ENCODE results near the gene MAGI2. TPM values are rescaled to one million over a fixed set of nuclear protein-coding genes. Genes with fewer than 3 reads are reported as not detected.
A peak's percentile ranks its signal among the peaks of the same experiment; 100 is the strongest.

Gene MAGI2
- polyA plus RNA-seq, 1 experiment: 0.81 TPM

DNA sequence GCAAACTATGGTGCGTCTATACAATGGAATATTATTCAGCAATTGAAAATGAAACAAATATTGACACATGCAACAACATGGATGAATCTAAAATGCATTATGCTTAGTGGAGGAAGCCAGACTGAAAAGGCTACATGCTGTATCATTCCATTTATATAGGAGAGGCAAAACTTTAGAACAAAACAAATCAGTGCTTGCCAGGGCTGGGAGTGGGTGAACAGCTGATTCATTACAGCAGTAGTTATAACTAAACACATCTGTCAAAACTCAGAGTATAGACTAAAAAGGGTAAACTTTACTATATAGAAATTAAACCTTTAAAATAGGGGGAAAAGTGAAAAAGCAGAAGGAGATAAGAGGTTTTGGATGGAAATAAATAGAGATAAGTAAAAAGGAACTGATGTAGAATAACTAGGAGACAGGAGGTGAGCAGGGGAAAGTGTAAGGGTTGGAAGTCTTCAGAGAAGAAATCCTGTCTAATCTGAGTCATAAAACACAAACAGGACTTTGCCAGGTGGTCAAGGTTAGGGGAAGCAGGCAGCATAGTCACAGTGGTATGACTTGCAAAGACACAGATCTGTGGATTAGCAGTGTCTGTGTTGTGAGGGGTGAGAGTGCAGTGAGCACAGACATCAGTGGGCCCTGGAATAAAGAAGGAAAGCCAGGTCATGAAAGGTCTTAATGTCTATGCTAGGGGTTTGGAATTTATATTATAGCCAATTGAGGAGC, 1305.1 kb downstream of the MAGI2 start:
- H3K27me3 ChIP-seq (ENCODE audit: control insufficient read depth, insufficient read depth, low read length): no peaks in the 10 kb centered on the region
- no peak for DNase-seq (ENCODE audit: low read depth)
- TF ChIP-seq, protein P1, sequence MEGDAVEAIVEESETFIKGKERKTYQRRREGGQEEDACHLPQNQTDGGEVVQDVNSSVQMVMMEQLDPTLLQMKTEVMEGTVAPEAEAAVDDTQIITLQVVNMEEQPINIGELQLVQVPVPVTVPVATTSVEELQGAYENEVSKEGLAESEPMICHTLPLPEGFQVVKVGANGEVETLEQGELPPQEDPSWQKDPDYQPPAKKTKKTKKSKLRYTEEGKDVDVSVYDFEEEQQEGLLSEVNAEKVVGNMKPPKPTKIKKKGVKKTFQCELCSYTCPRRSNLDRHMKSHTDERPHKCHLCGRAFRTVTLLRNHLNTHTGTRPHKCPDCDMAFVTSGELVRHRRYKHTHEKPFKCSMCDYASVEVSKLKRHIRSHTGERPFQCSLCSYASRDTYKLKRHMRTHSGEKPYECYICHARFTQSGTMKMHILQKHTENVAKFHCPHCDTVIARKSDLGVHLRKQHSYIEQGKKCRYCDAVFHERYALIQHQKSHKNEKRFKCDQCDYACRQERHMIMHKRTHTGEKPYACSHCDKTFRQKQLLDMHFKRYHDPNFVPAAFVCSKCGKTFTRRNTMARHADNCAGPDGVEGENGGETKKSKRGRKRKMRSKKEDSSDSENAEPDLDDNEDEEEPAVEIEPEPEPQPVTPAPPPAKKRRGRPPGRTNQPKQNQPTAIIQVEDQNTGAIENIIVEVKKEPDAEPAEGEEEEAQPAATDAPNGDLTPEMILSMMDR (IDR thresholded peaks at IDR 0.05; ENCODE audit: insufficient read depth, low read depth, low read length): no peak
- POLR2A ChIA-PET: no interaction called here
- H3K36me3 ChIP-seq (ENCODE audit: control insufficient read depth, insufficient read depth, low read length): no peaks in the 10 kb centered on the region
- no peak overlapping the region for H3K4me3 ChIP-seq (ENCODE audit: low read depth, low read length)
- CTCF ChIA-PET: interaction anchor here (1.5 kb wide), 1 partner anchor 53 kb away, joined by 3 read pairs; no protein-coding TSS in a partner anchor

DNA sequence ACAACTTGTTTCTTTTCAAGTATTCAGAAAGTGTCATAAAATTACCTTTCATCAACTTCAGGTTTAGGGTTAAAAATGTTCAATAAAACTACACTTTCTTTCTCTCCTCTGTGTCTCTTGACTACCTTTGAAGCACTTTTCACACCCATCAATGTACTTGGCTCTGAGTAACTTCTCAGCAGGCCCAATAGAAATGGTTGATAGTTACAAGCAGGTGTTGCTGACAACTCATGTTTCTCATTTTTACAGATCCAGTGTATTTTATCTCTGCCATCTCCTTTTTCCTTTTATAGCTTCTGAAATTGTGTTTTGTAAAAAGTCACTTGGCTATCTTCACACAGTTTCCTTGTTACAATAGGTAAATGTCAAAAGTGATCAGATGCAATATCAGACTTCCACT, 1306.9 kb downstream of the MAGI2 start:
- POLR2A ChIA-PET: no interaction called here
- Histone ChIP-seq H3K36me3 (ENCODE audit: control insufficient read depth, insufficient read depth, low read length) (no peaks in the 10 kb centered on the region), H3K4me3 (ENCODE audit: low read depth, low read length) (no peak overlapping the region), H3K27me3 (ENCODE audit: control insufficient read depth, insufficient read depth, low read length) (no peaks in the 10 kb centered on the region)
- TF ChIP-seq, protein P1 (IDR thresholded peaks at IDR 0.05; ENCODE audit: insufficient read depth, low read depth, low read length): no peak
- no peak for DNase-seq (ENCODE audit: low read depth)
- CTCF ChIA-PET: no interaction called here

DNA sequence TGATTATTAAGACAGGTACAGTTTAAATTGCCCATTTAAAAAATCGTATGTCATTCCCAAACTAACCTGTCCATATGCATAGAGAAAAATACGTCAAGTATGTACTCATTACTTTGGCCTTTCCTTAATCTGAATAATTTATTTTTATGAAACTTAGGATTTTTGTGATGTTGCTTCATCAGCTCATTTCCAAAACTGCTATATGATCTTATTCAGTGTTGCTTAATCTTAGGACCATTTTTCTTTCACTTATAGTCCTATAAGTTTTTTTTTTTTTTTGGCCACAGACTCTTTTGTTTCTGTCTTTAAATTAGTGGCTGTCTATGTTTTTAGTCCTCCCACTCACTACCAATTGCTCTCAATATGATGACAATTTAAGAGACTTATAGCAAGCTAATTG, 1309.8 kb downstream of the MAGI2 start:
- no peak overlapping the region for H3K4me3 ChIP-seq (ENCODE audit: low read depth, low read length)
- H3K27me3 ChIP-seq (ENCODE audit: control insufficient read depth, insufficient read depth, low read length): no peaks in the 10 kb centered on the region
- POLR2A ChIA-PET: no interaction called here
- DNase-seq (ENCODE audit: low read depth): no peak
- CTCF ChIA-PET: interaction anchor here (2.0 kb wide), 1 partner anchor 9 kb away, joined by 7 read pairs; no protein-coding TSS in a partner anchor
- H3K36me3 ChIP-seq (ENCODE audit: control insufficient read depth, insufficient read depth, low read length): no peaks in the 10 kb centered on the region
- TF ChIP-seq, protein P1 (IDR thresholded peaks at IDR 0.05; ENCODE audit: insufficient read depth, low read depth, low read length): no peak

- Histone ChIP-seq H3K27me3 (ENCODE audit: control insufficient read depth, insufficient read depth, low read length) (no peaks in the 10 kb centered on the region), H3K36me3 (ENCODE audit: control insufficient read depth, insufficient read depth, low read length) (no peaks in the 10 kb centered on the region), H3K4me3 (ENCODE audit: low read depth, low read length) (no peak overlapping the region)
- POLR2A ChIA-PET: no interaction called here
- CTCF ChIA-PET: interaction anchor here (1.1 to 1.2 kb wide), 2 partner anchors 116 to 184 kb away, joined by 3 to 4 read pairs; no protein-coding TSS in a partner anchor
- TF ChIP-seq, protein P1 (IDR thresholded peaks at IDR 0.05; ENCODE audit: insufficient read depth, low read depth, low read length): no peak
- DNase-seq (ENCODE audit: low read depth): peak; percentile 53
Measured at GRCh38 chr7:78141522-78142281, 1311.8 kb downstream of the MAGI2 start.

DNA sequence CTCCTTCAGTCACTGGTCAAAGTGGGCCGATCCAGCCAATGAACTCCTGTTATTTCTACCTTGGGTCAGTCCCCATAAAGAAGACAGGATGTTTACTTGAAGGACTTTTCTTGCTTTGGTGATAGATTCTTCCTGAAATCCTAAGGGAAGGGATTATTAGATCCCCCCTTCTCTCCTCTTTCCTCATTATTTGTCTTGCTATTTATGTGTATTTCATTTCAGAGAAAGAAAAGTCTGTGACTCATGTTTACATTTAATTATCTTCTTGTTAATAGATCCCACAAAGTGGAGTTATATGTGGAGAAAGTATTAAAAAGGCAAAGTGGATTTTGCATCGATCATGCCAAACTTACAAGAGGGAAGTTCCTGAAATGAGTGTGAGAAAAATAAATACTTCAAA, 1313.4 kb downstream of the MAGI2 start:
- ChIA-PET POLR2A (no interaction called here), CTCF (no interaction called here)
- TF ChIP-seq, protein P1 (IDR thresholded peaks at IDR 0.05; ENCODE audit: insufficient read depth, low read depth, low read length): no peak
- no peaks in the 10 kb centered on the region for H3K27me3 ChIP-seq (ENCODE audit: control insufficient read depth, insufficient read depth, low read length)
- H3K4me3 ChIP-seq (ENCODE audit: low read depth, low read length): no peak overlapping the region
- no peak for DNase-seq (ENCODE audit: low read depth)
- H3K36me3 ChIP-seq (ENCODE audit: control insufficient read depth, insufficient read depth, low read length): no peaks in the 10 kb centered on the region

Measured in BJ (cell line).